Gastrocnemius medialis (tissue), 4 donors: Measurements from ENCODE around the gene PYY. TPM values are rescaled to one million over a fixed set of nuclear protein-coding genes. Genes with fewer than 3 reads are reported as not detected.

Experiments used
- ATAC-seq, 2 donors: fragments of 150-250 bp; one replicate each; pipeline ENCODE4 v1.9.1; 2016
- DNase-seq, 2 donors: peaks; one replicate each; pipeline ENCODE4 v3.0.0-alpha.2; 2019
- H3K27ac ChIP-seq, 4 donors: fragments of 200-600 bp; sonication (generic); 1 replicate in 1 of 4; 2 replicates in 3 of 4; pipeline ENCODE4 v1.5.1; 2016 to 2018; ENCODE audit warnings: mild to moderate bottlenecking in 2 of 4, moderate library complexity in 1 of 4
- H3K27me3 ChIP-seq, 3 donors: fragments of 200-600 bp; sonication (generic) in 2 of 3; 1 replicate in 1 of 3; 2 replicates in 2 of 3; pipeline versions ENCODE4 v1.5.1 to v1.6.0; 2016 to 2019; ENCODE audit warnings: mild to moderate bottlenecking in 1 of 3, moderate library complexity in 1 of 3
- H3K36me3 ChIP-seq, 2 donors: fragments of 200-600 bp; sonication (generic) in 1 of 2; one replicate each; pipeline ENCODE4 v1.5.1; 2017 to 2018
- H3K4me1 ChIP-seq, 2 donors: fragments of 200-600 bp; sonication (generic) in 1 of 2; one replicate each; pipeline ENCODE4 v1.5.1; 2016 to 2017; ENCODE audit warnings: mild to moderate bottlenecking in 2 of 2
- H3K4me3 ChIP-seq, 4 donors: fragments of 200-600 bp; sonication (generic) in 3 of 4; 1 replicate in 1 of 4; 2 replicates in 3 of 4; pipeline ENCODE4 v1.5.1; 2016 to 2019; ENCODE audit warnings: mild to moderate bottlenecking in 2 of 4
- H3K9me3 ChIP-seq, 3 donors: fragments of 200-600 bp; sonication (generic) in 2 of 3; 1 replicate in 1 of 3; 2 replicates in 2 of 3; pipeline ENCODE4 v1.5.1; 2016 to 2019
- POLR2A ChIP-seq, 2 donors: fragments of 450-650 bp; IDR thresholded peaks; one replicate each; pipeline ENCODE4 v1.6.1; 2017; ENCODE audit warnings: antibody characterized with exemption in 2 of 2, mild to moderate bottlenecking in 2 of 2, moderate library complexity in 2 of 2
- in situ Hi-C, 4 donors: fragments of 200-750 bp; cut with MboI; loops; one replicate each; pipeline versions ENCODE4 v1.15.0 to v1.8.0; 2017; ENCODE audit warnings: low sequenced_read_pairs in 4 of 4
- intact Hi-C: fragments of 100-400 bp; cut with DNase I; formaldehyde crosslinking; loops from one replicate; pipeline ENCODE4 v1.15.1; 2023; ENCODE audit warnings: low total_unique reads
- total RNA-seq, 4 donors: library from RNA; depleted of rRNA; stranded (reverse); fragments of >200 nt; gene quantifications; one replicate each; pipeline versions ENCODE4 v1.1.0 to v1.2.3, GENCODE V29; 2016
- TF ChIP-seq, protein P1 (sequence below), 5 experiments: fragments of 450-650 bp in 3 of 5; fragments of 200-600 bp in 2 of 5; sonication (generic) in 2 of 5; IDR thresholded peaks in 4 of 5; conservative IDR thresholded peaks in 1 of 5; 1 replicate in 4 of 5; 2 replicates in 1 of 5; pipeline ENCODE4 v1.5.1; 2016 to 2019; ENCODE audit warnings: antibody characterized with exemption in 5 of 5, mild to moderate bottlenecking in 3 of 5, moderate library complexity in 3 of 5

The PYY gene
- total RNA-seq, result not detected

DNA sequence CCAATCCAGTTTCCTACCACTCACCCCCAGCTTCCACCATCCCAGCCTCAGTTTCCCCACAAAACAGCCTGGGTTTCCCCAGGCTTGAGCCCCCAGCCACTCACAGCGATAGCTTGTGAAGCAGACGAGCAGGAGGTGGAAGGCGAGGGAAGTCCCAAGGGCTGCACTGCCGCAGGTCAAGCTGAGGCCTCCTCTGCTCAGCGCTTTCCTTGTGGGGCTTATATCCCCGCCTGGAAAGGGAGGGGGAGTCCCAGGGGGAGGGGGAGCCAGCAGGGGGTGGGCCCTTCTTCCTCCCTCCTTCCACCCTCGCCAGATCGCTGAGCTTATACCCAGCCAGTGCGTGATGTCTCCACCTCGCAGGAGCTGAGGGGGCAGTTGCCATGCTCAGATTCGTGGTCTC is at the start of gene PYY:
TSS of gene PYY (minus strand) at position 195 of the 400 bp plus-strand sequence. CDS start 457 bp downstream, outside the sequence.
- TF ChIP-seq, protein P1, sequence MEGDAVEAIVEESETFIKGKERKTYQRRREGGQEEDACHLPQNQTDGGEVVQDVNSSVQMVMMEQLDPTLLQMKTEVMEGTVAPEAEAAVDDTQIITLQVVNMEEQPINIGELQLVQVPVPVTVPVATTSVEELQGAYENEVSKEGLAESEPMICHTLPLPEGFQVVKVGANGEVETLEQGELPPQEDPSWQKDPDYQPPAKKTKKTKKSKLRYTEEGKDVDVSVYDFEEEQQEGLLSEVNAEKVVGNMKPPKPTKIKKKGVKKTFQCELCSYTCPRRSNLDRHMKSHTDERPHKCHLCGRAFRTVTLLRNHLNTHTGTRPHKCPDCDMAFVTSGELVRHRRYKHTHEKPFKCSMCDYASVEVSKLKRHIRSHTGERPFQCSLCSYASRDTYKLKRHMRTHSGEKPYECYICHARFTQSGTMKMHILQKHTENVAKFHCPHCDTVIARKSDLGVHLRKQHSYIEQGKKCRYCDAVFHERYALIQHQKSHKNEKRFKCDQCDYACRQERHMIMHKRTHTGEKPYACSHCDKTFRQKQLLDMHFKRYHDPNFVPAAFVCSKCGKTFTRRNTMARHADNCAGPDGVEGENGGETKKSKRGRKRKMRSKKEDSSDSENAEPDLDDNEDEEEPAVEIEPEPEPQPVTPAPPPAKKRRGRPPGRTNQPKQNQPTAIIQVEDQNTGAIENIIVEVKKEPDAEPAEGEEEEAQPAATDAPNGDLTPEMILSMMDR (IDR thresholded peaks at IDR 0.05 in 4 of 5, conservative IDR thresholded peaks at IDR 0.05 in 1 of 5), result no peak
- no peak for TF ChIP-seq POLR2A (IDR thresholded peaks at IDR 0.05)
- intact Hi-C loops, result no loop called here
- in situ Hi-C loops, result no loop called here
- Histone ChIP-seq H3K4me1 (peaks cover 0 to 7% of the 10 kb centered on the region in 2 donors), H3K4me3 (peak within 1 kb of the TSS in 1 of 4 donors; percentile 10), H3K27ac (no peak within 1 kb of the TSS), H3K9me3 (no peaks in the 10 kb centered on the region), H3K27me3 (peaks cover 35 to 56% (median 38%) of the 10 kb centered on the region in 3 donors), H3K36me3 (no peaks in the 10 kb centered on the region)
- no peak for DNase-seq
- no peak for ATAC-seq

DNA sequence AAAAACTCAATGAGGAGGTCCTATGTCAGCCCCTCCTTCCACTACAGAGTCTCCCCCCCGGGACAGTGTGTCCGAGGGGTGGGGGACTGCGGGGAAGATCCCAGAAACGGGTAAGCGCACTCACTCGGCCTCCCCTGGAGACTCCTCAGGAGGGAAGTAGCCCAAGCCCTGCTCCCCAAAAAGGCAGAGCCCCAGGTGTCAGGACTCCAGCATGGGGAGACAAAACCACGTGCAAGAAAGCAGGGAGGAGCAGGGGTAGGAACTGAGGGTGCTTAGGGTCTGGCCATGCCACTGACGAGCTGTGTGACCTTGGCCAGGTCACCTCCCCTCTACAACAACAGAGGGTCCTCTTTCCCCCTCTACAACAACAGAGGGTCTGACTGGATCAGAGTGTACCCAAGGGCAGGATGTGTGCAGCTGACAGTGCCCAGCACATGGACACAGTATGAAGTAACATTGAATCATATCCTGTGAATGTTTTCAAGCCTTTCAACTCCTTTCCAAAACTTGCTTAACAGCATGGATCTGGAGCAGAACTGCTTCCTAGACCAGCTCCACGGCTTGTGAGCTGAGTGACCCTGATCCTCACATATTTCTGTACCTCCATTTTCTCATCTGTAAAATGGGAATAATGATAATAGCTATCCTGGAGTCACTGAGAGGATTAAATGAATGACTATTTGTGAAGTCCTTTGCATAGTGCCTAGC is 48.6 kb upstream of the PYY start:
- no peak for ATAC-seq
- DNase-seq, result no peak
- intact Hi-C loops, result no loop called here
- H3K4me3 ChIP-seq, result no peak overlapping the region
- H3K27ac ChIP-seq, result no peak overlapping the region
- peaks cover 33 to 35% (median 35%) of the 10 kb centered on the region in 3 donors for H3K27me3 ChIP-seq
- H3K36me3 ChIP-seq, result no peaks in the 10 kb centered on the region
- no peaks in the 10 kb centered on the region for H3K9me3 ChIP-seq
- H3K4me1 ChIP-seq, result peaks cover 6 to 21% of the 10 kb centered on the region in 2 donors
- TF ChIP-seq, protein P1 (IDR thresholded peaks at IDR 0.05 in 4 of 5, conservative IDR thresholded peaks at IDR 0.05 in 1 of 5), result no peak
- TF ChIP-seq POLR2A (IDR thresholded peaks at IDR 0.05), result no peak
- in situ Hi-C loops, result no loop called here

DNA sequence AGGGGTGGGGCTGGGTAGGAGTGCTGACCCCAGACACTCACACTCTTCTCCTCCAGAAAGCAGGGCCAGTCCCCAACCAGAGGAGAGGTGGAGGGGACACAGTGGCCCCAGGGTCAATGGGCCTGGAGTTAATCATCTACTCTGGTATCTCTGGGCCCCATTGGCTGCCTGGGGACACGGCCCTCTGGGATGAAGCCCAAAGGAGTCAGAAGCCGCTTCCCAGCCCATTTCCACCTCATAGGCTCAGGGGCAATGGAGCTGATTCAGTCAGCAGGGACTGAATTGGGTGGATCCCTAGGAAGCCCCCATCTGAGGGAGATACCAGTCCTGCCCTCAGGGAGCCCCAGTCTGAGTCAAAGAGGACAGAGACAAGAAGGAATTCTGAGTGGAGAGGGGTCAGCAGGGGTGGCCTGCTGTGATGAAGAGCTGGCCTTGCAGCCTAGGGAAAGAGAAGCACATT is 47.8 kb upstream of the PYY start:
- Histone ChIP-seq H3K27ac (no peak overlapping the region), H3K36me3 (no peaks in the 10 kb centered on the region), H3K27me3 (peaks cover 29 to 35% (median 31%) of the 10 kb centered on the region in 3 donors), H3K4me3 (no peak overlapping the region), H3K9me3 (no peaks in the 10 kb centered on the region), H3K4me1 (peaks cover 6 to 14% of the 10 kb centered on the region in 2 donors)
- ATAC-seq (no peak), DNase-seq (no peak)
- intact Hi-C loops, result no loop called here
- in situ Hi-C loops, result no loop called here
- TF ChIP-seq, protein P1 (IDR thresholded peaks at IDR 0.05 in 4 of 5, conservative IDR thresholded peaks at IDR 0.05 in 1 of 5), result no peak
- TF ChIP-seq POLR2A (IDR thresholded peaks at IDR 0.05), result no peak

DNA sequence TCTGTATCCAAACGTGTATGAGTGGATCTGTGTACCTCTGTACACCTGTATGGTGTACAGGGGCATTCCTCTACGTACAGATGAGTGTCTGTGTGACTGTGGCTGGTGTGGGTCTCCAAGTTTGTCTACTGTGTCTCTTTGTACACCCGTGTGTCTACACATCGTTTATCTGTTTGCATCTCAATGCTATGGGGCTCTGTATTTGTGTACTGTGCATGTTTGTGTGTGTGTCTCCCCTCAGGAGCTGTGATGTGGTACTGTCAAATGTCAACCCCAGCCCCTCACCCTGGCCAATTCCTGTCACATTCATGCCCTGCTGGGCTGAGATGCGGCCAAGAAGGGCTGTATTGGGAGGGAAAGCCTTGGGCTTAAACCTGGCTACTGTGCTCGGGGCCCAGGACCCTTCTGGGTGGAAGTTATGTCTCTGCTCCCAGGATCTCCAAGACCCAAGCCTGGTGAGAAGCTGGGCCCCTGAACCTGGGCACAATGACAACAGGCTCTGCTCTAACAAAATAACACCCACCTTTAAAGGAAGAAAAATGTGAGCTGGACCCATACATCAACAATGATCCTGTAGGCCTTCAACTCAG is 47.2 kb upstream of the PYY start:
- Histone ChIP-seq H3K9me3 (no peaks in the 10 kb centered on the region), H3K4me1 (peaks cover under 1 to 9% of the 10 kb centered on the region in 2 donors), H3K36me3 (no peaks in the 10 kb centered on the region), H3K27ac (no peak overlapping the region), H3K4me3 (no peak overlapping the region), H3K27me3 (peaks cover 28 to 35% (median 29%) of the 10 kb centered on the region in 3 donors)
- in situ Hi-C loops (no loop called here), intact Hi-C loops (no loop called here)
- ATAC-seq, result no peak
- no peak for DNase-seq
- TF ChIP-seq POLR2A (IDR thresholded peaks at IDR 0.05), result no peak
- TF ChIP-seq, protein P1 (IDR thresholded peaks at IDR 0.05 in 4 of 5, conservative IDR thresholded peaks at IDR 0.05 in 1 of 5), result no peak
